NCI-H1694 (cell line): Measurements from ENCODE around the gene SLC44A3.
"Not testable (repeated sequence)": the region's sequence is repeated elsewhere in the genome, so short reads cannot be mapped to it uniquely, and the experiment has no call there.

Source experiments
- DNase-seq: peaks from one replicate; lab custom pipeline; 2025; lab: John Stamatoyannopoulos, UW

SLC44A3 gene

GRCh38 chr1:94840381-94840780, 20.2 kb downstream of the SLC44A3 start:
- DNase-seq = not testable (repeated sequence)

- no peak for DNase-seq
These were observed 20.7 kb downstream of the SLC44A3 start for GRCh38 chr1:94840808-94841207.

GRCh38 chr1:94843430-94843829, 23.3 kb downstream of the SLC44A3 start:
- no peak for DNase-seq

- DNase-seq = no peak
These were observed 23.7 kb downstream of the SLC44A3 start for GRCh38 chr1:94843846-94844245.

GRCh38 chr1:94846308-94846707, 26.2 kb downstream of the SLC44A3 start:
- DNase-seq = no peak

GRCh38 chr1:94851571-94851970, 31.4 kb downstream of the SLC44A3 start:
- no peak for DNase-seq

- no peak for DNase-seq
These were observed 32.6 kb downstream of the SLC44A3 start for GRCh38 chr1:94852788-94853187.

GRCh38 chr1:94854458-94855306, 34.5 kb downstream of the SLC44A3 start:
- DNase-seq = peak; percentile 94

- DNase-seq = no peak
These were observed 35.1 kb downstream of the SLC44A3 start for GRCh38 chr1:94855307-94855700.

- DNase-seq = no peak
These were observed 35.8 kb downstream of the SLC44A3 start for GRCh38 chr1:94856004-94856403.

- no peak for DNase-seq
These were observed 36.7 kb downstream of the SLC44A3 start for GRCh38 chr1:94856868-94857267.

- DNase-seq = no peak
These were observed 38.1 kb downstream of the SLC44A3 start for GRCh38 chr1:94858276-94858675.

- no peak for DNase-seq
These were observed 39.0 kb downstream of the SLC44A3 start for GRCh38 chr1:94859174-94859573.

- DNase-seq = no peak
These were observed 42.6 kb downstream of the SLC44A3 start for GRCh38 chr1:94862718-94863117.

- DNase-seq = no peak
These were observed 43.2 kb downstream of the SLC44A3 start for GRCh38 chr1:94863297-94863911.

- no peak for DNase-seq
These were observed 43.8 kb downstream of the SLC44A3 start for GRCh38 chr1:94863919-94864318.

- DNase-seq = no peak
These were observed 44.7 kb downstream of the SLC44A3 start for GRCh38 chr1:94864821-94865220.

GRCh38 chr1:94865360-94865759, 45.2 kb downstream of the SLC44A3 start:
- DNase-seq = no peak

- no peak for DNase-seq
These were observed 46.1 kb downstream of the SLC44A3 start for GRCh38 chr1:94866164-94866807.

- no peak for DNase-seq
These were observed 50.9 kb downstream of the SLC44A3 start for GRCh38 chr1:94871031-94871430.

GRCh38 chr1:94872771-94873495, 52.8 kb downstream of the SLC44A3 start:
- DNase-seq = no peak
